ENCODE results near the gene YPEL5.

Gene YPEL5

GRCh38 chr2:30165617-30166016 lies 18.8 kb downstream of the YPEL5 start:
- no peak overlapping the region for H3K4me3 ChIP-seq (ENCODE audit: low read depth, low read length)
- TF ChIP-seq, protein P1, sequence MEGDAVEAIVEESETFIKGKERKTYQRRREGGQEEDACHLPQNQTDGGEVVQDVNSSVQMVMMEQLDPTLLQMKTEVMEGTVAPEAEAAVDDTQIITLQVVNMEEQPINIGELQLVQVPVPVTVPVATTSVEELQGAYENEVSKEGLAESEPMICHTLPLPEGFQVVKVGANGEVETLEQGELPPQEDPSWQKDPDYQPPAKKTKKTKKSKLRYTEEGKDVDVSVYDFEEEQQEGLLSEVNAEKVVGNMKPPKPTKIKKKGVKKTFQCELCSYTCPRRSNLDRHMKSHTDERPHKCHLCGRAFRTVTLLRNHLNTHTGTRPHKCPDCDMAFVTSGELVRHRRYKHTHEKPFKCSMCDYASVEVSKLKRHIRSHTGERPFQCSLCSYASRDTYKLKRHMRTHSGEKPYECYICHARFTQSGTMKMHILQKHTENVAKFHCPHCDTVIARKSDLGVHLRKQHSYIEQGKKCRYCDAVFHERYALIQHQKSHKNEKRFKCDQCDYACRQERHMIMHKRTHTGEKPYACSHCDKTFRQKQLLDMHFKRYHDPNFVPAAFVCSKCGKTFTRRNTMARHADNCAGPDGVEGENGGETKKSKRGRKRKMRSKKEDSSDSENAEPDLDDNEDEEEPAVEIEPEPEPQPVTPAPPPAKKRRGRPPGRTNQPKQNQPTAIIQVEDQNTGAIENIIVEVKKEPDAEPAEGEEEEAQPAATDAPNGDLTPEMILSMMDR (conservative IDR thresholded peaks at IDR 0.05; ENCODE audit: low read depth, low read length) = no peak
- no peak for DNase-seq (ENCODE audit: low read depth)

DNA sequence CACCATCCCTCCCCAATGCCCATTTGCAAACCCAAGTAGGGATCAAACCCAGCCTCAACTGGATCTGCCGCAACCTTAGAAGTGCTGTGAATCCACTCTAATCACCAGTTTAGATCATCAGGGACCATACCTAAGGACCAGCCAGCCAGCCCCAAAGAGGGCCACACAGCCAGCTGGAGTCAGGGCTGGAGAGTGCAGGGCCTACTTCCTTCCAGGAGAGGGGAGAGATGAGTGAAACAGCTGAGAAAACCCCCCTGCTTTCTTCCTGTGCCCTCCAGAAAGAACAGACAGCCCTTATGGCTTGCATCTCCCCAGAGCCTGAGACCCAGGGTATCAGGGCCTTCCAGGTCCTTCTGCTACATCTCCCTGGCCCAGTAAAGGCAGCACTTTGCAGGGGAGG lies 25.8 kb downstream of the YPEL5 start:
- no peak for DNase-seq (ENCODE audit: low read depth)
- H3K4me3 ChIP-seq (ENCODE audit: low read depth, low read length) = no peak overlapping the region
- TF ChIP-seq, protein P1 (conservative IDR thresholded peaks at IDR 0.05; ENCODE audit: low read depth, low read length) = no peak

GRCh38 chr2:30177440-30177839 lies 30.6 kb downstream of the YPEL5 start:
- DNase-seq (ENCODE audit: low read depth) = no peak
- H3K4me3 ChIP-seq (ENCODE audit: low read depth, low read length) = no peak overlapping the region
- TF ChIP-seq, protein P1 (conservative IDR thresholded peaks at IDR 0.05; ENCODE audit: low read depth, low read length) = no peak

DNA sequence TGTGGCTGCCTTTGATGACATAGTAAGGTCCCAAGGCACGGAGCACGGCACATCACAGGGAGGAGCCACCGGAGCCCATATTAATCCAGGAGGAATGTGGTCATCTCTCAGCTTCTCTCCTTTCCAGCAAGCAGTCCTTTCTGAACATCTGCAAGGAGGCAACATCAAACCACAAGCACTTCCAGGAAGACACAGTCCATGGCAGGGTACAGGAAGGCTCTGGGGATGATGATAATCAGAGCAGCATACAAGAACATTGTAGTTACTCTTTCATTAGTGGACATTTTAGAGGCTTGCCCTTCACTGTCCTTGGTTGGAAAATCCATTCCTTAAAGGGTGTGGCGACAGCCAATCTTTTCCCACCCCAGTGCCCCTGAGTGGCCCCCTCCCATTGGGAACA lies 31.1 kb downstream of the YPEL5 start:
- H3K4me3 ChIP-seq (ENCODE audit: low read depth, low read length) = no peak overlapping the region
- no peak for DNase-seq (ENCODE audit: low read depth)
- TF ChIP-seq, protein P1 (conservative IDR thresholded peaks at IDR 0.05; ENCODE audit: low read depth, low read length) = no peak

DNA sequence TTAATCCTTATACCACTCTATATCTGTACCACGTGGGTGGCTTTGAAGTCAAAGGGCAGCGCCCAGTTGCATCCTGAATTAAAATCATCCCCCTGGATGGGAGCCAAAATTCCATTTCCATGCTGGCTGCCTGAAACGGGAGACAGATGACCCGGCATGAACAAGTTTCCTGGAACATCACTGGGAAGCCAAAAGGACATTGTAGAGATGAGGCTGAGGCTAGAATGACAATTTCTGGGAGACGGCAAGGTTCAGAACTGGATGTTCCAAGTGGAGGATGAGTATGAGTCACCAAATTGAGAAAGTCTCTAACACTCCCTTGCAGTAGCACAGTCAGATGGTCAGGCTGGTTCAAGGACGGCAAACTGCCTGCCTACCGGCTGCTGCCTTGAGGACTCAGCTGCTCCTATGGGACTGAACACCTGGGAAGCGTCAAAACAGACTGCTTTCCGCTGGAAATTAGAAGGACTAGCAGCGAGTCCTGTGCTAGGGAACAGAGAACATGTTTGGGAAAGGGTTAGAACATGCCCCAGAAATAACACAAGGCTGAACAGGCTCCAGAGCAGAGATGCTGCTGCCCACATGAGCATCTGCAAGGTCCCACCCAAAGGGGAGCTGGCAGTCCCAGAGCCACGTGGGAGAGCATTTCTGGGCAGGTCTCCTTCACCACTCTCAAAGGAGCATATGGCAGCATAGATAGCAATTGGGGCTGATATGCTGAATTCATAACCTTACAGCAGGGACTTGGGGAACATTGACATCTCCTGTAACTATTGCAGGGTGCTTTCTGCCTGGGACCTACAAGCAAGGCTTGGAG lies 32.0 kb downstream of the YPEL5 start:
- DNase-seq (ENCODE audit: low read depth) = peak; percentile 76
- TF ChIP-seq, protein P1 (conservative IDR thresholded peaks at IDR 0.05; ENCODE audit: low read depth, low read length) = no peak
- H3K4me3 ChIP-seq (ENCODE audit: low read depth, low read length) = no peak overlapping the region

DNA sequence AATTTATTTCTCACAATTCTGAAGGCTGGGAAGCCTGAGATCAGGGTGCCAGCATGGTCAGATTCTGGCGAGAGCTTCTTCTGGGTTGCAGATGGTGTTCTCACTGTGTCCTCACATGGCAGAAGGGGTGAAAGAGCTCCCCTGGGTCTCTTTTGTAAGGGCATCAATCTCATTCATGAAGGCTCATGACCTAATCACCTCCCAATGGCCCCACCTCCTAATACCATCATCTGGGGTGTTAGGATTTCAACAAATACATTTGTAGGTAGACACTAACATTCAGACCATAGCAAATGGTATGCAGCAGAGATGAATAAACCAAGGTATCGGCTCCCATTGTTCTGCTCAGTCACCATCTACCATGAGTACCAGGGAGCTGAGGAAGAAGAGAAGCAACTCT lies 32.7 kb downstream of the YPEL5 start:
- no peak overlapping the region for H3K4me3 ChIP-seq (ENCODE audit: low read depth, low read length)
- no peak for DNase-seq (ENCODE audit: low read depth)
- TF ChIP-seq, protein P1 (conservative IDR thresholded peaks at IDR 0.05; ENCODE audit: low read depth, low read length) = no peak

GRCh38 chr2:30180226-30180625 lies 33.4 kb downstream of the YPEL5 start:
- no peak for DNase-seq (ENCODE audit: low read depth)
- H3K4me3 ChIP-seq (ENCODE audit: low read depth, low read length) = no peak overlapping the region
- TF ChIP-seq, protein P1 (conservative IDR thresholded peaks at IDR 0.05; ENCODE audit: low read depth, low read length) = no peak
